Neural crest cell (in vitro differentiated cells): Measurements from ENCODE around the gene EPHB4. TPM values are rescaled to one million over a fixed set of nuclear protein-coding genes. Genes with fewer than 3 reads are reported as not detected.

Source experiments
- DNase-seq: peaks from one replicate; pipeline ENCODE4 v3.0.0; 2021; ENCODE audit warnings: low read depth, mixed read lengths, low spot score
- H3K27ac Mint-ChIP-seq: one replicate; pipeline ENCODE4 v1.8.0; 2021; ENCODE audit warnings: mild to moderate bottlenecking, mixed read lengths; ENCODE audit not compliant: unreplicated experiment
- H3K27me3 Mint-ChIP-seq: 2 replicates; pipeline ENCODE4 v1.8.0; 2021; ENCODE audit warnings: low read depth, mild to moderate bottlenecking, mixed read lengths
- H3K36me3 Mint-ChIP-seq: 2 replicates; pipeline ENCODE4 v1.8.0; 2021; ENCODE audit warnings: low read depth, mild to moderate bottlenecking, mixed read lengths
- H3K4me1 Mint-ChIP-seq: 2 replicates; pipeline ENCODE4 v1.8.0; 2021; ENCODE audit warnings: mixed read lengths
- H3K4me3 Mint-ChIP-seq: one replicate; pipeline ENCODE4 v1.8.0; 2021; ENCODE audit warnings: mild to moderate bottlenecking, mixed read lengths
- H3K9me3 Mint-ChIP-seq: 2 replicates; pipeline ENCODE4 v1.8.0; 2021; ENCODE audit warnings: mixed read lengths
- total RNA-seq: library from RNA; stranded (reverse); gene quantifications from 2 replicates; pipeline ENCODE4 v1.2.1, GENCODE V29; 2021
- TF ChIP-seq, protein P1 (sequence below): fragments of 200-600 bp; sonication (generic); conservative IDR thresholded peaks from 2 replicates; pipeline ENCODE4 v1.5.0; 2021; ENCODE audit warnings: antibody characterized with exemption, mild to moderate bottlenecking

The EPHB4 gene
- total RNA-seq, 1 donor from 2014 or later: 84.5 TPM

- no peaks in the 10 kb centered on the region for H3K9me3 Mint-ChIP-seq
- no peaks in the 10 kb centered on the region for H3K36me3 Mint-ChIP-seq
- H3K4me1 Mint-ChIP-seq: peaks cover 6% of the 10 kb centered on the region
- H3K27ac Mint-ChIP-seq: no peak overlapping the region
- no peak overlapping the region for H3K4me3 Mint-ChIP-seq
- TF ChIP-seq, protein P1, sequence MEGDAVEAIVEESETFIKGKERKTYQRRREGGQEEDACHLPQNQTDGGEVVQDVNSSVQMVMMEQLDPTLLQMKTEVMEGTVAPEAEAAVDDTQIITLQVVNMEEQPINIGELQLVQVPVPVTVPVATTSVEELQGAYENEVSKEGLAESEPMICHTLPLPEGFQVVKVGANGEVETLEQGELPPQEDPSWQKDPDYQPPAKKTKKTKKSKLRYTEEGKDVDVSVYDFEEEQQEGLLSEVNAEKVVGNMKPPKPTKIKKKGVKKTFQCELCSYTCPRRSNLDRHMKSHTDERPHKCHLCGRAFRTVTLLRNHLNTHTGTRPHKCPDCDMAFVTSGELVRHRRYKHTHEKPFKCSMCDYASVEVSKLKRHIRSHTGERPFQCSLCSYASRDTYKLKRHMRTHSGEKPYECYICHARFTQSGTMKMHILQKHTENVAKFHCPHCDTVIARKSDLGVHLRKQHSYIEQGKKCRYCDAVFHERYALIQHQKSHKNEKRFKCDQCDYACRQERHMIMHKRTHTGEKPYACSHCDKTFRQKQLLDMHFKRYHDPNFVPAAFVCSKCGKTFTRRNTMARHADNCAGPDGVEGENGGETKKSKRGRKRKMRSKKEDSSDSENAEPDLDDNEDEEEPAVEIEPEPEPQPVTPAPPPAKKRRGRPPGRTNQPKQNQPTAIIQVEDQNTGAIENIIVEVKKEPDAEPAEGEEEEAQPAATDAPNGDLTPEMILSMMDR: no peak
- no peak for DNase-seq
- H3K27me3 Mint-ChIP-seq: peaks cover 10% of the 10 kb centered on the region
Measured at GRCh38 chr7:100793806-100794660, 33.3 kb downstream of the EPHB4 start.

DNA sequence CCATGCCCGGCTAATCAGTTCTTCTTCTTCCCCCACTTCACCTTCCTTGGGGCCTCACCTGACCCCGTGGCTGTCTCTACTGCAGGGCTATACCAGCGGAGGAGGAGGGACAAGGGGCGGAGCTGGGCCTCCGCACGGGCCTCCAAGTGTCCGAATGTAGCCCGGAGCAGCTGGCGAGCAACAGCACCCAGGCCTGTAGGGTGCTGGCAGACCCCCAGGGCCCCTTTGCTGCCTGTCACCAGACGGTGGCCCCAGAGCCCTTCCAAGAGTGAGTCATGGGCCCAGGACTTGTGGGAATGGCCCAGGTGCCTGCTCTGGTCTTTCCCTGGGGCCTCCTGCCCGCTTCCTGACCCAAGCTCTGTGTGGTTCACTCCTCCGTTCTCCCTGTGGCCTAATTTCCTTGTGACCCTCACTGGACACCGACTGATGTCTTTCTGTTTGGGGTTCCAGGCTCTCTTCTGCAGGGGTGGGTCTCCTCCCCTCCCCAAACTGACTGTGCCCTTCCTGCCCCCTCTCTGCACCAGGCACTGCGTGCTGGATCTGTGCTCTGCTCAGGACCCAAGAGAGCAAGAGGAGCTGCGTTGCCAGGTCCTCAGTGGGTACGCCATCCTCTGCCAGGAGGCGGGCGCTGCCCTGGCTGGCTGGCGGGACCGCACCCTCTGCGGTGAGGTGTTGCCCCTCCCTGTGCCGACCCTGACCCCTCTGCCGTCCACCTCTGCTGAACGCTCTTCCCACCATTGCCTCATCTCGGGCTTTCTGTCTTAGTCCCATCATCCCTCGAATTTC is 35.2 kb downstream of the EPHB4 start:
- TF ChIP-seq, protein P1: no peak
- no peak for DNase-seq

GRCh38 chr7:100789055-100789454 is 38.3 kb downstream of the EPHB4 start:
- Mint-ChIP-seq H3K27me3 (no peaks in the 10 kb centered on the region), H3K4me3 (no peak overlapping the region), H3K27ac (no peak overlapping the region), H3K4me1 (no peaks in the 10 kb centered on the region), H3K36me3 (no peaks in the 10 kb centered on the region), H3K9me3 (no peaks in the 10 kb centered on the region)
- TF ChIP-seq, protein P1: peak; percentile 24
- DNase-seq: no peak

More for the DNA sequence above, 35.2 kb downstream of the EPHB4 start:
- Mint-ChIP-seq H3K27me3 (peaks cover 5% of the 10 kb centered on the region), H3K4me3 (no peak overlapping the region), H3K36me3 (no peaks in the 10 kb centered on the region), H3K4me1 (peaks cover 6% of the 10 kb centered on the region), H3K9me3 (no peaks in the 10 kb centered on the region), H3K27ac (no peak overlapping the region)

DNA sequence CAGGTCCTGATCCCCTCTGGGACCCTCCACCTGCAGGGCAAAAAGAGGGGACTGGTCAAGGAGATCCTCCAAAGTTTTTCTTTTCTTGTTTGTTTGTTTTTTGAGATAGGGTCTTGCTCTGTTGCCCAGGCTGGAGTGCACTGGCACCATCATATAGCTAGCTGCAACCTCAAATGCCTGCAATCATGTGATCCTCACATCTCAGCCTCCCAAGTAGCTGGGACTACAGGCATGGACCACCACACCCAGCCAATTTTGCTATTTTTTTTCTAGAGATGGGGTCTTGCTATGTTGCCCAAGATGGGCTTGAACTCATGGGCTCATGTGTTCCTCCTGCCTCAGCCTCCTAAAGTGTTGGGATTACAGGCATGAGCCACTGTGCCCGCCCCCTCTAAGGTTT is 41.0 kb downstream of the EPHB4 start:
- no peaks in the 10 kb centered on the region for H3K27me3 Mint-ChIP-seq
- H3K4me1 Mint-ChIP-seq: no peaks in the 10 kb centered on the region
- TF ChIP-seq, protein P1: no peak
- H3K4me3 Mint-ChIP-seq: no peak overlapping the region
- no peak for DNase-seq
- H3K36me3 Mint-ChIP-seq: no peaks in the 10 kb centered on the region
- peaks cover 3% of the 10 kb centered on the region for H3K9me3 Mint-ChIP-seq
- peak overlapping the region; percentile 57 for H3K27ac Mint-ChIP-seq

GRCh38 chr7:100785878-100786277 is 41.4 kb downstream of the EPHB4 start:
- Mint-ChIP-seq H3K9me3 (peaks cover 3% of the 10 kb centered on the region), H3K27ac (no peak overlapping the region), H3K4me3 (no peak overlapping the region), H3K36me3 (no peaks in the 10 kb centered on the region), H3K27me3 (no peaks in the 10 kb centered on the region), H3K4me1 (no peaks in the 10 kb centered on the region)
- TF ChIP-seq, protein P1: no peak
- DNase-seq: no peak
